H9 (cell line): ENCODE data around the gene KIF15. TPM values are rescaled to one million over a fixed set of nuclear protein-coding genes. Genes with fewer than 3 reads are reported as not detected.

Source experiments
- DNase-seq: peaks from one replicate; pipeline ENCODE4 v3.0.0-alpha.2; 2017
- H2AFZ ChIP-seq: one replicate; pipeline ENCODE4 v1.6.1; 2013; ENCODE audit warnings: mild to moderate bottlenecking, low read length, control low read depth, moderate library complexity
- H2AK5ac ChIP-seq: 2 replicates; pipeline ENCODE4 v1.6.1; 2013; ENCODE audit warnings: low read length, control low read depth, mixed read lengths; ENCODE audit not compliant: insufficient read length
- H2BK120ac ChIP-seq: one replicate; pipeline ENCODE4 v1.6.1; 2013; ENCODE audit warnings: low read depth, mild to moderate bottlenecking, low read length, control low read depth, inconsistent platforms; ENCODE audit not compliant: poor library complexity, severe bottlenecking
- H2BK12ac ChIP-seq: 2 replicates; pipeline ENCODE4 v1.6.1; 2013; ENCODE audit warnings: low read length, control low read depth, mixed read lengths, low read depth; ENCODE audit not compliant: insufficient read length
- H2BK15ac ChIP-seq: 2 replicates; pipeline ENCODE4 v1.6.1; 2013; ENCODE audit warnings: low read depth, low read length, control low read depth
- H2BK20ac ChIP-seq: one replicate; pipeline ENCODE4 v1.6.1; 2013; ENCODE audit warnings: low read depth, mild to moderate bottlenecking, low read length, control low read depth, inconsistent platforms; ENCODE audit not compliant: poor library complexity, severe bottlenecking
- H2BK5ac ChIP-seq: 2 replicates; pipeline ENCODE4 v1.6.1; 2013; ENCODE audit warnings: low read length, control low read depth, mixed read lengths; ENCODE audit not compliant: insufficient read length
- H3K14ac ChIP-seq: 2 replicates; pipeline ENCODE4 v1.6.1; 2013; ENCODE audit warnings: low read length, control low read depth; ENCODE audit not compliant: insufficient read depth
- H3K18ac ChIP-seq: 2 replicates; pipeline ENCODE4 v1.6.1; 2013; ENCODE audit warnings: low read depth, mild to moderate bottlenecking, mixed read lengths, low read length, control low read depth; ENCODE audit not compliant: insufficient read length
- H3K23ac ChIP-seq: 2 replicates; pipeline ENCODE4 v1.6.1; 2013; ENCODE audit warnings: low read length, control low read depth, mixed read lengths, low read depth; ENCODE audit not compliant: insufficient read length
- H3K23me2 ChIP-seq: 2 replicates; pipeline ENCODE4 v1.6.1; 2013; ENCODE audit warnings: low read depth, mild to moderate bottlenecking, mixed read lengths, low read length, control low read depth; ENCODE audit not compliant: insufficient read length, poor library complexity, severe bottlenecking
- H3K27ac ChIP-seq: 2 replicates; pipeline ENCODE4 v1.5.1; 2013; ENCODE audit warnings: low read length, control low read depth, mixed read lengths, low read depth; ENCODE audit not compliant: insufficient read length
- H3K27me3 ChIP-seq: 2 replicates; pipeline ENCODE4 v1.6.1; 2013; ENCODE audit warnings: low read length, control low read depth, inconsistent platforms; ENCODE audit not compliant: insufficient read depth
- H3K4ac ChIP-seq: 2 replicates; pipeline ENCODE4 v1.6.1; 2013; ENCODE audit warnings: low read depth, mild to moderate bottlenecking, control low read depth, inconsistent platforms, low read length, moderate library complexity
- H3K4me1 ChIP-seq: 2 replicates; pipeline ENCODE4 v1.6.1; 2013; ENCODE audit warnings: low read length, control low read depth, inconsistent platforms; ENCODE audit not compliant: insufficient read depth
- H3K4me2 ChIP-seq: 2 replicates; pipeline ENCODE4 v1.6.1; 2013; ENCODE audit warnings: low read length, control low read depth, mixed read lengths; ENCODE audit not compliant: insufficient read length, insufficient read depth
- H3K56ac ChIP-seq: 2 replicates; pipeline ENCODE4 v1.6.1; 2013; ENCODE audit warnings: low read depth, mild to moderate bottlenecking, mixed read lengths, low read length, control low read depth; ENCODE audit not compliant: insufficient read length
- H3K79me1 ChIP-seq: 2 replicates; pipeline ENCODE4 v1.6.1; 2013; ENCODE audit warnings: low read depth, mild to moderate bottlenecking, moderate library complexity, low read length, control low read depth, inconsistent platforms; ENCODE audit not compliant: insufficient read depth, poor library complexity, severe bottlenecking
- H3K79me2 ChIP-seq: 2 replicates; pipeline ENCODE4 v1.6.1; 2013; ENCODE audit warnings: low read length, control low read depth, inconsistent platforms; ENCODE audit not compliant: insufficient read depth
- H3K9ac ChIP-seq: 2 replicates; pipeline ENCODE4 v1.6.1; 2013; ENCODE audit warnings: low read length, control low read depth, mixed read lengths; ENCODE audit not compliant: insufficient read length; ENCODE audit errors: extremely low read depth
- H3K9me3 ChIP-seq: one replicate; pipeline ENCODE4 v1.6.1; 2013; ENCODE audit warnings: low read depth, low read length, inconsistent platforms; ENCODE audit not compliant: control insufficient read depth
- H3T11ph ChIP-seq: one replicate; pipeline ENCODE4 v1.6.1; 2013; ENCODE audit warnings: mild to moderate bottlenecking, low read length, control low read depth, inconsistent platforms
- H4K20me1 ChIP-seq: one replicate; pipeline ENCODE4 v1.6.1; 2013; ENCODE audit not compliant: control insufficient read depth, insufficient read length, insufficient read depth
- H4K5ac ChIP-seq: 2 replicates; pipeline ENCODE4 v1.6.1; 2013; ENCODE audit warnings: low read depth, mild to moderate bottlenecking, mixed read lengths, low read length, control low read depth; ENCODE audit not compliant: insufficient read length
- H4K8ac ChIP-seq: replicated peaks from 2 replicates; pipeline ENCODE4 v1.6.1; 2013; ENCODE audit warnings: low read length, control low read depth, mixed read lengths, low read depth; ENCODE audit not compliant: insufficient read length
- H4K91ac ChIP-seq: 2 replicates; pipeline ENCODE4 v1.6.1; 2013; ENCODE audit warnings: low read depth, mild to moderate bottlenecking, moderate library complexity, mixed read lengths, low read length, control low read depth; ENCODE audit not compliant: insufficient read length
- H3K27ac Mint-ChIP-seq, 3 experiments: 2 replicates in 2 of 3; 3 replicates in 1 of 3; pipeline ENCODE4 v1.8.0; 2020 to 2021; ENCODE audit warnings: mixed read lengths in 3 of 3, mild to moderate bottlenecking in 1 of 3, moderate library complexity in 1 of 3
- H3K27me3 Mint-ChIP-seq: 2 replicates; pipeline ENCODE4 v1.8.0; 2021; ENCODE audit warnings: low read depth, mild to moderate bottlenecking, moderate library complexity, mixed read lengths
- H3K36me3 Mint-ChIP-seq, 3 experiments: 2 replicates in 2 of 3; 3 replicates in 1 of 3; pipeline ENCODE4 v1.8.0; 2020 to 2021; ENCODE audit warnings: low read depth in 3 of 3, mixed read lengths in 3 of 3; ENCODE audit not compliant: insufficient read depth in 1 of 3
- H3K4me1 Mint-ChIP-seq, 2 experiments: 2 replicates each; pipeline ENCODE4 v1.8.0; 2020; ENCODE audit warnings: mixed read lengths in 2 of 2
- H3K4me3 Mint-ChIP-seq, 2 experiments: 2 replicates in 1 of 2; 3 replicates in 1 of 2; pipeline ENCODE4 v1.8.0; 2020 to 2021; ENCODE audit warnings: mild to moderate bottlenecking in 2 of 2, mixed read lengths in 2 of 2, moderate library complexity in 1 of 2
- H3K9me3 Mint-ChIP-seq, 2 experiments: 2 replicates in 1 of 2; 3 replicates in 1 of 2; pipeline ENCODE4 v1.8.0; 2020; ENCODE audit warnings: mild to moderate bottlenecking in 2 of 2, mixed read lengths in 2 of 2, moderate library complexity in 1 of 2
- WGBS: extraction: QIAGEN DNeasy Blood & Tissue Kit; methylation state at CpG from one replicate; pipeline ENCODE4 v1.1.7; 2013; ENCODE audit warnings: missing lambda C conversion rate, low lambda C conversion rate, mixed read lengths; ENCODE audit not compliant: insufficient read length; ENCODE audit errors: extremely low coverage; 5-methylcytosine and 5-hydroxymethylcytosine counted together
- total RNA-seq: library from RNA; stranded (reverse); gene quantifications from 2 replicates; pipeline ENCODE4 v1.2.1, GENCODE V29; 2021
- TF ChIP-seq, protein P1 (sequence below): fragments of 200-600 bp; sonication (generic); conservative IDR thresholded peaks from 3 replicates; pipeline ENCODE4 v1.8.0; 2021; ENCODE audit warnings: antibody characterized with exemption, mild to moderate bottlenecking

Gene KIF15
- total RNA-seq, 1 experiment from 2014 or later: 25.0 TPM

- no peak overlapping the region for H3K18ac ChIP-seq
- H3K79me2 ChIP-seq: no peaks in the 10 kb centered on the region
- H4K91ac ChIP-seq: no peak overlapping the region
- no peaks in the 10 kb centered on the region for H3K27me3 ChIP-seq
- no peak overlapping the region for H3K27ac ChIP-seq
- DNase-seq: no peak
- no peak overlapping the region for H2BK12ac ChIP-seq
- no peaks in the 10 kb centered on the region for H3K79me1 ChIP-seq
- TF ChIP-seq, protein P1, sequence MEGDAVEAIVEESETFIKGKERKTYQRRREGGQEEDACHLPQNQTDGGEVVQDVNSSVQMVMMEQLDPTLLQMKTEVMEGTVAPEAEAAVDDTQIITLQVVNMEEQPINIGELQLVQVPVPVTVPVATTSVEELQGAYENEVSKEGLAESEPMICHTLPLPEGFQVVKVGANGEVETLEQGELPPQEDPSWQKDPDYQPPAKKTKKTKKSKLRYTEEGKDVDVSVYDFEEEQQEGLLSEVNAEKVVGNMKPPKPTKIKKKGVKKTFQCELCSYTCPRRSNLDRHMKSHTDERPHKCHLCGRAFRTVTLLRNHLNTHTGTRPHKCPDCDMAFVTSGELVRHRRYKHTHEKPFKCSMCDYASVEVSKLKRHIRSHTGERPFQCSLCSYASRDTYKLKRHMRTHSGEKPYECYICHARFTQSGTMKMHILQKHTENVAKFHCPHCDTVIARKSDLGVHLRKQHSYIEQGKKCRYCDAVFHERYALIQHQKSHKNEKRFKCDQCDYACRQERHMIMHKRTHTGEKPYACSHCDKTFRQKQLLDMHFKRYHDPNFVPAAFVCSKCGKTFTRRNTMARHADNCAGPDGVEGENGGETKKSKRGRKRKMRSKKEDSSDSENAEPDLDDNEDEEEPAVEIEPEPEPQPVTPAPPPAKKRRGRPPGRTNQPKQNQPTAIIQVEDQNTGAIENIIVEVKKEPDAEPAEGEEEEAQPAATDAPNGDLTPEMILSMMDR: no peak
- Mint-ChIP-seq H3K27ac (no peak overlapping the region), H3K4me3 (no peak overlapping the region), H3K9me3 (no peaks in the 10 kb centered on the region), H3K4me1 (no peaks in the 10 kb centered on the region), H3K36me3 (peaks cover 11 to 82% (median 54%) of the 10 kb centered on the region in 3 experiments; a peak in 5 of 7 replicates), H3K27me3 (no peaks in the 10 kb centered on the region)
- H3K23me2 ChIP-seq: no peaks in the 10 kb centered on the region
- H2AFZ ChIP-seq: no peak overlapping the region
- no peak overlapping the region for H4K8ac ChIP-seq
- no peak overlapping the region for H3K23ac ChIP-seq
- no peak overlapping the region for H2AK5ac ChIP-seq
- H2BK120ac ChIP-seq: no peak overlapping the region
- no peak overlapping the region for H3K4me2 ChIP-seq
- H3K4me1 ChIP-seq: no peaks in the 10 kb centered on the region
- no peak overlapping the region for H3K14ac ChIP-seq
- H3K56ac ChIP-seq: no peak overlapping the region
- no peak overlapping the region for H2BK20ac ChIP-seq
- H2BK5ac ChIP-seq: no peak overlapping the region
- no peak overlapping the region for H3K9ac ChIP-seq
- no peaks in the 10 kb centered on the region for H4K20me1 ChIP-seq
- no peak overlapping the region for H3T11ph ChIP-seq
- no peaks in the 10 kb centered on the region for H3K9me3 ChIP-seq
- no peak overlapping the region for H4K5ac ChIP-seq
- H2BK15ac ChIP-seq: no peak overlapping the region
- WGBS: no CpG with 5 or more reads among the region's 2 CpGs
- no peak overlapping the region for H3K4ac ChIP-seq
Measured at GRCh38 chr3:44802011-44802410, 40.4 kb downstream of the KIF15 start.
